H1 (cell line): ENCODE data around the gene SYNJ1. TPM values are rescaled to one million over a fixed set of nuclear protein-coding genes. Genes with fewer than 3 reads are reported as not detected.

Source experiments
- CTCF ChIA-PET: fragments of 300-600 bp; sonication (Branson Sonifier 250); formaldehyde crosslinking; loops from one replicate; lab custom pipeline; 2021; ENCODE audit not compliant: partially characterized antibody; lab: Charles Lee
- POLR2A ChIA-PET: fragments of 300-600 bp; sonication (Branson Sonifier 250); formaldehyde crosslinking; loops from one replicate; lab custom pipeline; 2021; ENCODE audit warnings: inconsistent platforms; ENCODE audit not compliant: partially characterized antibody; lab: Charles Lee
- DNase-seq, 2 experiments: peaks; one replicate each; pipeline versions ENCODE4 v3.0.0 to v3.0.0-alpha.2; 2010 to 2022; ENCODE audit warnings: low spot score in 2 of 2, low read depth in 1 of 2, mixed read lengths in 1 of 2
- FAIRE-seq: peaks from 2 replicates; lab custom pipeline; 2011; peaks lifted over from hg19 to GRCh38; lab: Jason Lieb, UNC
- H2AFZ ChIP-seq: 2 replicates; pipeline ENCODE4 v1.8.1; 2012; ENCODE audit warnings: low read length, inconsistent platforms
- H2AK5ac ChIP-seq: 2 replicates; pipeline ENCODE4 v1.6.1; 2013; ENCODE audit warnings: low read depth, low read length
- H2BK120ac ChIP-seq: replicated peaks from 2 replicates; pipeline ENCODE3; 2013; ENCODE audit warnings: low read depth, low read length, inconsistent platforms
- H2BK12ac ChIP-seq: 2 replicates; pipeline ENCODE4 v1.6.1; 2013; ENCODE audit warnings: low read depth, low read length
- H2BK15ac ChIP-seq: 2 replicates; pipeline ENCODE4 v1.6.1; 2013; ENCODE audit warnings: low read length
- H2BK20ac ChIP-seq: 2 replicates; pipeline ENCODE4 v1.6.1; 2013; ENCODE audit warnings: low read length
- H2BK5ac ChIP-seq: 2 replicates; pipeline ENCODE4 v1.6.1; 2013; ENCODE audit warnings: low read depth, low read length
- H3K14ac ChIP-seq: 2 replicates; pipeline ENCODE4 v1.6.1; 2013; ENCODE audit warnings: inconsistent platforms; ENCODE audit not compliant: insufficient read length
- H3K18ac ChIP-seq: 2 replicates; pipeline ENCODE4 v1.6.1; 2013; ENCODE audit warnings: low read length; ENCODE audit errors: extremely low read depth
- H3K23ac ChIP-seq: 2 replicates; pipeline ENCODE4 v1.6.1; 2013; ENCODE audit warnings: inconsistent platforms; ENCODE audit not compliant: insufficient read length
- H3K23me2 ChIP-seq: 2 replicates; pipeline ENCODE4 v1.6.1; 2013; ENCODE audit warnings: low read depth, low read length
- H3K27ac ChIP-seq: 2 replicates; pipeline ENCODE4 v1.6.1; 2011; ENCODE audit warnings: low read depth, low read length, inconsistent platforms
- H3K27me3 ChIP-seq, 4 experiments: replicated peaks in 1 of 4; 1 replicate in 1 of 4; 2 replicates in 3 of 4; pipeline versions ENCODE4 v1.6.1 to v1.8.1; 2011 to 2013; ENCODE audit warnings: low read length in 3 of 4, mild to moderate bottlenecking in 3 of 4, inconsistent platforms in 2 of 4, mixed read lengths in 2 of 4, moderate library complexity in 1 of 4; ENCODE audit not compliant: control insufficient read depth in 3 of 4, insufficient read depth in 3 of 4; ENCODE audit errors: extremely low read depth in 1 of 4
- H3K36me3 ChIP-seq, 4 experiments: 2 replicates each; pipeline versions ENCODE4 v1.6.1 to v1.8.1; 2011 to 2013; ENCODE audit warnings: mild to moderate bottlenecking in 4 of 4, low read length in 3 of 4, moderate library complexity in 2 of 4, control low read depth in 1 of 4, inconsistent platforms in 1 of 4; ENCODE audit not compliant: insufficient read depth in 4 of 4, control insufficient read depth in 2 of 4
- H3K4ac ChIP-seq: replicated peaks from 2 replicates; pipeline ENCODE3; 2013; ENCODE audit warnings: low read length, low read depth, mixed read lengths, inconsistent platforms; ENCODE audit not compliant: insufficient read length
- H3K4me1 ChIP-seq, 4 experiments: replicated peaks in 1 of 4; 1 replicate in 1 of 4; 2 replicates in 3 of 4; pipeline versions ENCODE4 v1.6.1 to v1.8.1; 2011 to 2013; ENCODE audit warnings: low read length in 3 of 4, inconsistent platforms in 2 of 4, mixed read lengths in 1 of 4; ENCODE audit not compliant: insufficient read depth in 4 of 4, control insufficient read depth in 3 of 4
- H3K4me2 ChIP-seq, 2 experiments: 2 replicates each; pipeline versions ENCODE4 v1.6.1 to v1.8.1; 2011 to 2013; ENCODE audit warnings: low read depth in 2 of 2, low read length in 2 of 2, control low read depth in 1 of 2, inconsistent platforms in 1 of 2, mild to moderate bottlenecking in 1 of 2; ENCODE audit not compliant: insufficient read depth in 1 of 2
- H3K4me3 ChIP-seq, 4 experiments: fragments of 200-600, 300-600 bp in 1 of 4; sonication (generic), shearing (Covaris generic), sonication (Bioruptor Twin) in 1 of 4; 2 replicates each; pipeline versions ENCODE4 v1.5.1 to v1.8.1; 2011 to 2016; ENCODE audit warnings: low read length in 4 of 4, low read depth in 3 of 4, control low read depth in 2 of 4, inconsistent platforms in 2 of 4, mild to moderate bottlenecking in 2 of 4, mixed read lengths in 1 of 4, moderate library complexity in 1 of 4; ENCODE audit not compliant: insufficient read depth in 2 of 4; ENCODE audit errors: extremely low read depth in 1 of 4
- H3K56ac ChIP-seq: replicated peaks from 2 replicates; pipeline ENCODE3; 2013; ENCODE audit warnings: low read depth, mild to moderate bottlenecking, mixed read lengths, low read length, inconsistent platforms; ENCODE audit not compliant: insufficient read length
- H3K79me1 ChIP-seq: 2 replicates; pipeline ENCODE4 v1.6.1; 2013; ENCODE audit warnings: low read depth, low read length, control low read depth
- H3K79me2 ChIP-seq, 2 experiments: 2 replicates each; pipeline versions ENCODE4 v1.6.1 to v1.8.1; 2012 to 2013; ENCODE audit warnings: low read length in 2 of 2, mild to moderate bottlenecking in 2 of 2, inconsistent platforms in 1 of 2; ENCODE audit not compliant: insufficient read depth in 2 of 2, control insufficient read depth in 1 of 2
- H3K9ac ChIP-seq, 4 experiments: replicated peaks in 1 of 4; 1 replicate in 1 of 4; 2 replicates in 3 of 4; pipeline versions ENCODE4 v1.6.1 to v1.8.1; 2011 to 2013; ENCODE audit warnings: low read depth in 3 of 4, low read length in 3 of 4, control low read depth in 2 of 4, mild to moderate bottlenecking in 2 of 4, moderate library complexity in 2 of 4, inconsistent platforms in 1 of 4; ENCODE audit errors: extremely low read depth in 1 of 4
- H3K9me3 ChIP-seq, 2 experiments: 2 replicates each; pipeline versions ENCODE4 v1.6.1 to v1.8.1; 2012 to 2013; ENCODE audit warnings: mild to moderate bottlenecking in 2 of 2, moderate library complexity in 2 of 2, control low read depth in 1 of 2, inconsistent platforms in 1 of 2, low read depth in 1 of 2, low read length in 1 of 2, mixed read lengths in 1 of 2; ENCODE audit not compliant: insufficient read depth in 2 of 2
- H4K20me1 ChIP-seq, 2 experiments: replicated peaks in 1 of 2; 2 replicates each; pipeline versions ENCODE3 to v1.8.1; 2011 to 2013; ENCODE audit warnings: inconsistent platforms in 2 of 2, low read length in 2 of 2, mild to moderate bottlenecking in 1 of 2; ENCODE audit not compliant: insufficient read depth in 2 of 2, control insufficient read depth in 1 of 2
- H4K5ac ChIP-seq: 2 replicates; pipeline ENCODE4 v1.6.1; 2013; ENCODE audit warnings: low read length, low read depth, mixed read lengths, inconsistent platforms; ENCODE audit not compliant: insufficient read length
- H4K8ac ChIP-seq: 2 replicates; pipeline ENCODE4 v1.8.0; 2013; ENCODE audit warnings: mild to moderate bottlenecking, moderate library complexity, low read length, inconsistent platforms; ENCODE audit not compliant: insufficient read depth; ENCODE audit errors: extremely low read depth
- H4K91ac ChIP-seq: replicated peaks from 2 replicates; pipeline ENCODE3; 2013; ENCODE audit warnings: low read length, mixed read lengths, inconsistent platforms; ENCODE audit not compliant: insufficient read length
- ASH2L ChIP-seq: fragments of 200-600, 300-600 bp; sonication (generic); IDR thresholded peaks from one replicate; pipeline ENCODE4 v1.7.1; 2017; ENCODE audit warnings: low read length
- CBX5 ChIP-seq: fragments of 300-800, 300-1000 bp; sonication (generic); IDR thresholded peaks from 2 replicates; pipeline ENCODE4 v1.7.1; 2016; ENCODE audit warnings: antibody characterized with exemption, low read length, low read depth
- CBX8 ChIP-seq: fragments of 300-800, 300-1000 bp; sonication (generic); IDR thresholded peaks from 2 replicates; pipeline ENCODE4 v1.7.1; 2016; ENCODE audit warnings: low read depth, low read length, borderline replicate concordance
- CHD1 ChIP-seq: IDR thresholded peaks from 2 replicates; pipeline ENCODE4 v1.6.1; 2012; ENCODE audit warnings: low read depth, low read length, improper control_type of control experiment
- CREB1 ChIP-seq: IDR thresholded peaks from 2 replicates; pipeline ENCODE4 v1.6.1; 2012; ENCODE audit warnings: inconsistent platforms
- EZH2 ChIP-seq: fragments of 200-600 bp; sonication (generic); IDR thresholded peaks from 2 replicates; pipeline ENCODE4 v1.7.1; 2012; ENCODE audit warnings: low read depth, mild to moderate bottlenecking, moderate library complexity, low read length, inconsistent platforms; ENCODE audit not compliant: severe bottlenecking
- FOSL1 ChIP-seq: IDR thresholded peaks from 2 replicates; pipeline ENCODE4 v1.6.1; 2011; ENCODE audit warnings: mild to moderate bottlenecking, low read depth, low read length, moderate library complexity; ENCODE audit not compliant: insufficient read depth
- JUN ChIP-seq: IDR thresholded peaks from 2 replicates; pipeline ENCODE4 v1.6.1; 2011; ENCODE audit warnings: low read depth, mild to moderate bottlenecking, improper control_type of control experiment, low read length
- JUND ChIP-seq: IDR thresholded peaks from 2 replicates; pipeline ENCODE4 v1.6.1; 2011; ENCODE audit warnings: mild to moderate bottlenecking, improper control_type of control experiment, low read length
- SIX5 ChIP-seq: IDR thresholded peaks from 2 replicates; pipeline ENCODE4 v1.6.1; 2011; ENCODE audit warnings: mild to moderate bottlenecking, low read depth, low read length
- SP4 ChIP-seq: IDR thresholded peaks from 2 replicates; pipeline ENCODE4 v1.6.1; 2012; ENCODE audit warnings: low read length, inconsistent platforms
- SRF ChIP-seq: IDR thresholded peaks from 2 replicates; pipeline ENCODE4 v1.6.1; 2011; ENCODE audit warnings: mild to moderate bottlenecking, low read depth, low read length, moderate library complexity
- TEAD4 ChIP-seq: IDR thresholded peaks from 2 replicates; pipeline ENCODE4 v1.6.1; 2012; ENCODE audit warnings: low read depth, low read length, inconsistent platforms, mixed read lengths
- ZNF274 ChIP-seq: IDR thresholded peaks from 2 replicates; pipeline ENCODE4 v1.7.0; 2012; ENCODE audit warnings: low read length, borderline replicate concordance; ENCODE audit errors: extremely low read depth
- WGBS, 2 experiments: shearing (Covaris generic) in 1 of 2; methylation state at CpG; one replicate each; pipeline versions ENCODE4 v1.1.6 to v1.1.7; 2013 to 2015; ENCODE audit warnings: low lambda C conversion rate in 2 of 2, mixed read lengths in 2 of 2, inconsistent platforms in 1 of 2, low coverage in 1 of 2, missing lambda C conversion rate in 1 of 2; ENCODE audit not compliant: insufficient replicate concordance in 2 of 2, insufficient coverage in 1 of 2, insufficient read length in 1 of 2; ENCODE audit errors: extremely low coverage in 1 of 2, missing lambda C conversion rate in 1 of 2; 5-methylcytosine and 5-hydroxymethylcytosine counted together
- polyA plus RNA-seq, 7 experiments: library from polyadenylated mRNA; depleted of rRNA in 3 of 7; stranded (reverse) in 5 of 7; unstranded in 2 of 7; fragments of >200 nt in 5 of 7; fragments of 200-250 nt in 2 of 7; gene quantifications; 1 replicate in 5 of 7; 2 replicates in 1 of 7; 4 replicates in 1 of 7; pipeline versions ENCODE4 v1.2.1 to v1.2.3, GENCODE V29; 2011 to 2013; ENCODE audit warnings: missing spikeins in 2 of 7, mixed read lengths in 2 of 7
- total RNA-seq: library from RNA; stranded (reverse); fragmentation: NEBNext Ultra II Directional; extraction: Animal tissue kit (Norgen Biotek cat#: 25700); gene quantifications from 2 replicates; pipeline ENCODE4 v1.2.1, GENCODE V29; 2021
- TF ChIP-seq, protein P1 (sequence below): IDR thresholded peaks from 2 replicates; pipeline ENCODE4 v1.6.1; 2011; ENCODE audit warnings: low read depth, mild to moderate bottlenecking, low read length; ENCODE audit not compliant: insufficient read depth

SYNJ1 gene
- total and polyA plus RNA-seq, 2 of the 8 experiments (the other 6 are each of a cell fraction or from before 2014, with no cell fraction given) = 1.3 to 4.3 TPM

GRCh38 chr21:32739946-32740345 is 12.1 kb upstream of the SYNJ1 start:
- Histone ChIP-seq H3K27ac (no peak overlapping the region), H4K20me1 (peaks cover 4% of the 10 kb centered on the region in 2 experiments), H3K79me1 (no peaks in the 10 kb centered on the region), H3K14ac (no peak overlapping the region), H3K4ac (no peak overlapping the region), H4K5ac (no peak overlapping the region), H2BK5ac (no peak overlapping the region), H3K9ac (no peak overlapping the region), H3K23ac (no peak overlapping the region), H2BK15ac (no peak overlapping the region), H3K4me3 (no peak overlapping the region), H3K79me2 (no peaks in the 10 kb centered on the region), H3K36me3 (peaks cover 20 to 70% (median 39%) of the 10 kb centered on the region in 4 experiments), H2BK12ac (no peak overlapping the region), H4K91ac (no peak overlapping the region), H2BK120ac (no peak overlapping the region), H3K4me1 (no peaks in the 10 kb centered on the region), H3K9me3 (no peaks in the 10 kb centered on the region), H3K23me2 (no peaks in the 10 kb centered on the region), H3K4me2 (no peak overlapping the region), H4K8ac (no peak overlapping the region), H2AFZ (no peak overlapping the region), H2AK5ac (no peak overlapping the region), H3K56ac (no peak overlapping the region), H3K18ac (no peak overlapping the region), H3K27me3 (no peaks in the 10 kb centered on the region), H2BK20ac (no peak overlapping the region)
- ChIA-PET POLR2A (interaction anchor here (1.1 kb wide), 2 partner anchors 16 to 31 kb away, joined by 3 read pairs; no protein-coding TSS in a partner anchor), CTCF (interaction anchor here (2.1 kb wide), 1 partner anchor 8 kb away, joined by 9 read pairs; no protein-coding TSS in a partner anchor)
- no peak for FAIRE-seq
- WGBS, 2 experiments = 87% methylated on average over 2 of the region's 2 CpGs; no CpG with 5 or more reads in 1 of the 2 experiments
- DNase-seq = no peak
- no peak for TF ChIP-seq EZH2
- no peak for TF ChIP-seq SIX5
- no peak for TF ChIP-seq ZNF274
- TF ChIP-seq, protein P1, sequence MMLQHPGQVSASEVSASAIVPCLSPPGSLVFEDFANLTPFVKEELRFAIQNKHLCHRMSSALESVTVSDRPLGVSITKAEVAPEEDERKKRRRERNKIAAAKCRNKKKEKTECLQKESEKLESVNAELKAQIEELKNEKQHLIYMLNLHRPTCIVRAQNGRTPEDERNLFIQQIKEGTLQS = no peak
- TF ChIP-seq CBX5 = no peak
- no peak for TF ChIP-seq JUN
- no peak for TF ChIP-seq SRF
- no peak for TF ChIP-seq CHD1
- no peak for TF ChIP-seq CBX8
- no peak for TF ChIP-seq FOSL1
- no peak for TF ChIP-seq JUND
- TF ChIP-seq CREB1 = no peak
- TF ChIP-seq SP4 = no peak
- TF ChIP-seq TEAD4 = no peak
- no peak for TF ChIP-seq ASH2L
